HG02759 (cell line): ENCODE data around the gene CFAP157.

Source experiments
- ATAC-seq: cut with Tn5 transposase; IDR thresholded peaks from one replicate; pipeline ENCODE4 v1.9.1; 2021; ENCODE audit warnings: mild to moderate bottlenecking, moderate library complexity; ENCODE audit not compliant: unreplicated experiment

CFAP157 gene

GRCh38 chr9:127714951-127715469, 8.2 kb downstream of the CFAP157 start:
- ATAC-seq: no peak

GRCh38 chr9:127715470-127716337, 8.9 kb downstream of the CFAP157 start, which contains the start of the genes PTRH1 and TTC16:
Gene PTRH1, minus strand, starts transcription at chr9:127715663. Its CDS starts 24 bp downstream, at chr9:127715639.
Gene TTC16, plus strand, starts transcription at chr9:127716079. Its CDS starts 67 bp downstream, at chr9:127716146.
- ATAC-seq: peak; percentile 96

- ATAC-seq: no peak
Measured at GRCh38 chr9:127716412-127716811, 9.6 kb downstream of the CFAP157 start.

GRCh38 chr9:127717766-127718165, 11.0 kb downstream of the CFAP157 start:
- ATAC-seq: no peak

- no peak for ATAC-seq
Measured at GRCh38 chr9:127720031-127720864, 13.5 kb downstream of the CFAP157 start.

GRCh38 chr9:127720865-127721227, 14.1 kb downstream of the CFAP157 start:
- no peak for ATAC-seq

- no peak for ATAC-seq
Measured at GRCh38 chr9:127721391-127721821, 14.6 kb downstream of the CFAP157 start.

GRCh38 chr9:127722055-127722745, 15.4 kb downstream of the CFAP157 start:
- ATAC-seq: no peak

- ATAC-seq: no peak
Measured at GRCh38 chr9:127723013-127723412, 16.2 kb downstream of the CFAP157 start.

- no peak for ATAC-seq
Measured at GRCh38 chr9:127723444-127723843, 16.7 kb downstream of the CFAP157 start.

- no peak for ATAC-seq
Measured at GRCh38 chr9:127724012-127724411, 17.2 kb downstream of the CFAP157 start.

GRCh38 chr9:127726871-127727270, 20.1 kb downstream of the CFAP157 start:
- ATAC-seq: no peak

GRCh38 chr9:127728808-127729207, 22.0 kb downstream of the CFAP157 start:
- no peak for ATAC-seq

GRCh38 chr9:127729522-127730256, 22.9 kb downstream of the CFAP157 start:
- no peak for ATAC-seq

GRCh38 chr9:127730262-127730661, 23.5 kb downstream of the CFAP157 start:
- no peak for ATAC-seq

GRCh38 chr9:127730799-127731410, 24.1 kb downstream of the CFAP157 start:
- ATAC-seq: no peak

GRCh38 chr9:127731938-127732337, 25.1 kb downstream of the CFAP157 start:
- ATAC-seq: no peak

- no peak for ATAC-seq
Measured at GRCh38 chr9:127732444-127732843, 25.7 kb downstream of the CFAP157 start.

- ATAC-seq: no peak
Measured at GRCh38 chr9:127733614-127734013, 26.8 kb downstream of the CFAP157 start.
